ENCODE measurements around the gene AIPL1. TPM values are rescaled to one million over a fixed set of nuclear protein-coding genes. Genes with fewer than 3 reads are reported as not detected.

Gene AIPL1
- total RNA-seq, 4 donors from 2014 or later, result not detected

- Histone ChIP-seq H3K9me3 (no peaks in the 10 kb centered on the region), H3K27me3 (no peaks in the 10 kb centered on the region), H3K36me3 (peaks cover 0 to 16% (median 0%) of the 10 kb centered on the region in 3 donors), H3K27ac (no peak overlapping the region), H3K4me3 (no peak overlapping the region), H3K4me1 (no peaks in the 10 kb centered on the region)
- 68 to 73% methylated on average over 10 of the region's 10 CpGs for WGBS, 2 donors
- no peak for DNase-seq (ENCODE audit: low spot score in 2 of 2)
- TF ChIP-seq CTCF (IDR thresholded peaks at IDR 0.05), result no peak
- no peak for TF ChIP-seq EP300 (IDR thresholded peaks at IDR 0.05)
- no peak for TF ChIP-seq POLR2A (IDR thresholded peaks at IDR 0.05)
Observed at GRCh38 chr17:6461792-6462524, 27.0 kb upstream of the AIPL1 start.

GRCh38 chr17:6461246-6461645, 26.3 kb upstream of the AIPL1 start:
- Histone ChIP-seq H3K27me3 (peaks cover 0 to 5% of the 10 kb centered on the region in 2 donors), H3K4me1 (no peaks in the 10 kb centered on the region), H3K27ac (no peak overlapping the region), H3K36me3 (peaks cover 0 to 16% (median 0%) of the 10 kb centered on the region in 3 donors), H3K9me3 (no peaks in the 10 kb centered on the region), H3K4me3 (no peak overlapping the region)
- DNase-seq (ENCODE audit: low spot score in 2 of 2), result no peak
- TF ChIP-seq POLR2A (IDR thresholded peaks at IDR 0.05), result no peak
- no peak for TF ChIP-seq EP300 (IDR thresholded peaks at IDR 0.05)
- TF ChIP-seq CTCF (IDR thresholded peaks at IDR 0.05), result no peak
- 83 to 91% methylated on average over 14 of the region's 14 CpGs for WGBS, 2 donors

GRCh38 chr17:6460531-6461161, 25.7 kb upstream of the AIPL1 start:
- peaks cover 0 to 16% (median 0%) of the 10 kb centered on the region in 3 donors for H3K36me3 ChIP-seq
- WGBS, 2 donors, result 79% methylated on average over 9 of the region's 9 CpGs
- no peak for DNase-seq (ENCODE audit: low spot score in 2 of 2)

GRCh38 chr17:6458460-6458950, 23.6 kb upstream of the AIPL1 start:
- H3K9me3 ChIP-seq, result no peaks in the 10 kb centered on the region
- H3K27ac ChIP-seq, result no peak overlapping the region
- no peak for DNase-seq (ENCODE audit: low spot score in 2 of 2)
- peaks cover 0 to 8% (median 6%) of the 10 kb centered on the region in 4 donors for H3K4me1 ChIP-seq
- H3K36me3 ChIP-seq, result peaks cover 0 to 16% (median 0%) of the 10 kb centered on the region in 3 donors
- no peak overlapping the region for H3K4me3 ChIP-seq
- 80% methylated on average over 14 of the region's 14 CpGs for WGBS, 2 donors
- no peak for TF ChIP-seq POLR2A (IDR thresholded peaks at IDR 0.05)
- no peak for TF ChIP-seq EP300 (IDR thresholded peaks at IDR 0.05)
- no peak for TF ChIP-seq CTCF (IDR thresholded peaks at IDR 0.05)
- peaks cover 0 to 25% of the 10 kb centered on the region in 2 donors for H3K27me3 ChIP-seq

More at GRCh38 chr17:6460531-6461161, 25.7 kb upstream of the AIPL1 start:
- Histone ChIP-seq H3K4me1 (no peaks in the 10 kb centered on the region), H3K4me3 (no peak overlapping the region), H3K9me3 (no peaks in the 10 kb centered on the region), H3K27me3 (peaks cover 0 to 11% of the 10 kb centered on the region in 2 donors), H3K27ac (no peak overlapping the region)
- TF ChIP-seq CTCF (IDR thresholded peaks at IDR 0.05) (no peak), POLR2A (IDR thresholded peaks at IDR 0.05) (no peak), EP300 (IDR thresholded peaks at IDR 0.05) (no peak)
